Lung (tissue), 12 donors: ENCODE data around the gene THSD7A. TPM values are rescaled to one million over a fixed set of nuclear protein-coding genes. Genes with fewer than 3 reads are reported as not detected.
A peak's percentile ranks its signal among the peaks of the same experiment; 100 is the strongest.

Experiments
- ATAC-seq: fragments of 200-7000 bp; cut with Tn5 transposase; one replicate; pipeline ENCODE4 v1.9.1; 2020; ENCODE audit warnings: moderate number of reproducible peaks; ENCODE audit not compliant: insufficient read depth, low FRiP score
- DNase-seq, 3 donors: peaks; one replicate each; pipeline ENCODE4 v3.0.0-alpha.2; 2013 to 2017
- H3K27ac ChIP-seq, 2 donors: one replicate each; pipeline ENCODE4 v1.5.1; 2013; ENCODE audit warnings: mild to moderate bottlenecking in 2 of 2, moderate library complexity in 2 of 2, control low read depth in 1 of 2, inconsistent platforms in 1 of 2, low read depth in 1 of 2, low read length in 1 of 2
- H3K27me3 ChIP-seq, 3 donors: one replicate each; pipeline ENCODE4 v1.5.1; 2013; ENCODE audit warnings: low read length in 2 of 3; ENCODE audit not compliant: control insufficient read depth in 3 of 3, insufficient read depth in 3 of 3
- H3K36me3 ChIP-seq, 4 donors: one replicate each; pipeline ENCODE4 v1.5.1; 2013; ENCODE audit warnings: low read length in 4 of 4, mild to moderate bottlenecking in 1 of 4, moderate library complexity in 1 of 4; ENCODE audit not compliant: control insufficient read depth in 4 of 4, insufficient read depth in 4 of 4
- H3K4me1 ChIP-seq, 5 donors: one replicate each; pipeline ENCODE4 v1.5.1; 2013; ENCODE audit warnings: low read length in 5 of 5, mild to moderate bottlenecking in 2 of 5, moderate library complexity in 1 of 5; ENCODE audit not compliant: control insufficient read depth in 5 of 5, insufficient read depth in 5 of 5
- H3K4me3 ChIP-seq: one replicate; pipeline ENCODE4 v1.5.1; 2013; ENCODE audit warnings: mild to moderate bottlenecking, control low read depth, moderate library complexity
- H3K9ac ChIP-seq, 2 donors: one replicate each; pipeline ENCODE4 v1.5.1; 2013; ENCODE audit warnings: low read length in 2 of 2, control low read depth in 1 of 2; ENCODE audit not compliant: insufficient read depth in 1 of 2
- H3K9me3 ChIP-seq, 4 donors: one replicate each; pipeline ENCODE4 v1.5.1; 2013; ENCODE audit warnings: low read length in 3 of 4, mild to moderate bottlenecking in 1 of 4, moderate library complexity in 1 of 4; ENCODE audit not compliant: control insufficient read depth in 4 of 4, insufficient read depth in 3 of 4
- WGBS, 2 donors: extraction: QIAGEN DNeasy Blood & Tissue Kit; methylation state at CpG; one replicate each; pipeline ENCODE4 v1.1.7; 2013; 5-methylcytosine and 5-hydroxymethylcytosine counted together
- polyA plus RNA-seq, 2 donors: library from polyadenylated mRNA; stranded (reverse); fragments of 200-250 nt; gene quantifications; one replicate each; pipeline ENCODE4 v1.2.1, GENCODE V29; 2013
- total RNA-seq, 2 donors: library from RNA; depleted of rRNA in 1 of 2; stranded (reverse); fragments of >200 nt in 1 of 2; gene quantifications; one replicate each; pipeline ENCODE4 v1.2.1, GENCODE V29; 2014 to 2021
- TF ChIP-seq, protein P1 (sequence below): IDR thresholded peaks from 2 replicates; pipeline ENCODE4 v1.5.1; 2012; ENCODE audit warnings: mild to moderate bottlenecking; ENCODE audit errors: control extremely low read depth, extremely low read depth
- donor health status: control.
- donor health status: control.
- donor health status: Bipolar disorder and iron deficiency.
- donor health status: healthy.
- donor health status: DM: yes; HTN: yes; CAD: no.

The THSD7A gene
- total and polyA plus RNA-seq, 4 donors = 0.53 to 12.1 (median 4.5) TPM

GRCh38 chr7:11458736-11459483, 373.1 kb downstream of the THSD7A start:
- ATAC-seq (peak; percentile 58), DNase-seq (peak in 1 of 3 donors; percentile 63)
- Histone ChIP-seq H3K4me3 (no peak overlapping the region), H3K27ac (peak overlapping the region; percentile 17 to 53), H3K27me3 (no peaks in the 10 kb centered on the region), H3K36me3 (peaks cover 0 to 5% (median 0%) of the 10 kb centered on the region in 4 donors), H3K9ac (no peak overlapping the region), H3K9me3 (no peaks in the 10 kb centered on the region), H3K4me1 (peaks cover 0 to 2% (median 0%) of the 10 kb centered on the region in 5 donors)
- TF ChIP-seq, protein P1, sequence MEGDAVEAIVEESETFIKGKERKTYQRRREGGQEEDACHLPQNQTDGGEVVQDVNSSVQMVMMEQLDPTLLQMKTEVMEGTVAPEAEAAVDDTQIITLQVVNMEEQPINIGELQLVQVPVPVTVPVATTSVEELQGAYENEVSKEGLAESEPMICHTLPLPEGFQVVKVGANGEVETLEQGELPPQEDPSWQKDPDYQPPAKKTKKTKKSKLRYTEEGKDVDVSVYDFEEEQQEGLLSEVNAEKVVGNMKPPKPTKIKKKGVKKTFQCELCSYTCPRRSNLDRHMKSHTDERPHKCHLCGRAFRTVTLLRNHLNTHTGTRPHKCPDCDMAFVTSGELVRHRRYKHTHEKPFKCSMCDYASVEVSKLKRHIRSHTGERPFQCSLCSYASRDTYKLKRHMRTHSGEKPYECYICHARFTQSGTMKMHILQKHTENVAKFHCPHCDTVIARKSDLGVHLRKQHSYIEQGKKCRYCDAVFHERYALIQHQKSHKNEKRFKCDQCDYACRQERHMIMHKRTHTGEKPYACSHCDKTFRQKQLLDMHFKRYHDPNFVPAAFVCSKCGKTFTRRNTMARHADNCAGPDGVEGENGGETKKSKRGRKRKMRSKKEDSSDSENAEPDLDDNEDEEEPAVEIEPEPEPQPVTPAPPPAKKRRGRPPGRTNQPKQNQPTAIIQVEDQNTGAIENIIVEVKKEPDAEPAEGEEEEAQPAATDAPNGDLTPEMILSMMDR = no peak
- WGBS, 2 donors = 53 to 56% methylated on average over 5 of the region's 5 CpGs

DNA sequence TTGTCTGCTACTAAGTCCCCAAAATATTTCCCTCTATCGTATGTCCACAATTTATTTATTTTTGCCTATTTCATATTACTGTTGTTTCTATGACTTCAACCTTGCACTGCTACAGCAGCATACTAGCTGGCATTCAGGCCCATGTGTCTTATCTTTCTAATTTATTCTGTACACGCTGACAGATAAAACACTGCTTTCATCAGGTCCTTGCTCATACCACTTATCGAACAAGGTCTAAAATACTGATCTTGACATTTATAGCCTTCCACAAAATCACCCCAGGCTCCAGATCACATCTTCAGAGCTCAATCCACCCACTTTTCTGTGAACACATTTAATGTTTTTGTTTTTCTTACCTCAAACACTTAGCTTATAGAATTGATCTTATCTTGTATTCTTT, 374.6 kb downstream of the THSD7A start:
- Histone ChIP-seq H3K9me3 (no peaks in the 10 kb centered on the region), H3K27me3 (no peaks in the 10 kb centered on the region), H3K36me3 (peaks cover 0 to 5% (median 0%) of the 10 kb centered on the region in 4 donors), H3K4me1 (peaks cover 0 to 10% (median 2%) of the 10 kb centered on the region in 5 donors), H3K4me3 (no peak overlapping the region), H3K27ac (no peak overlapping the region), H3K9ac (no peak overlapping the region)
- 77 to 93% methylated on average over 3 of the region's 3 CpGs for WGBS, 2 donors
- no peak for ATAC-seq
- DNase-seq = no peak
- TF ChIP-seq, protein P1 = no peak

GRCh38 chr7:11456574-11456973, 375.4 kb downstream of the THSD7A start:
- TF ChIP-seq, protein P1 = no peak
- H3K27me3 ChIP-seq = no peaks in the 10 kb centered on the region
- no peak overlapping the region for H3K4me3 ChIP-seq
- no peak for DNase-seq
- H3K9ac ChIP-seq = no peak overlapping the region
- no peak overlapping the region for H3K27ac ChIP-seq
- H3K36me3 ChIP-seq = peaks cover 0 to 5% (median 0%) of the 10 kb centered on the region in 4 donors
- no peaks in the 10 kb centered on the region for H3K9me3 ChIP-seq
- peaks cover 0 to 19% (median 8%) of the 10 kb centered on the region in 5 donors for H3K4me1 ChIP-seq
- WGBS, 2 donors = 97 to 99% methylated on average over 1 of the region's 1 CpG
- ATAC-seq = no peak

DNA sequence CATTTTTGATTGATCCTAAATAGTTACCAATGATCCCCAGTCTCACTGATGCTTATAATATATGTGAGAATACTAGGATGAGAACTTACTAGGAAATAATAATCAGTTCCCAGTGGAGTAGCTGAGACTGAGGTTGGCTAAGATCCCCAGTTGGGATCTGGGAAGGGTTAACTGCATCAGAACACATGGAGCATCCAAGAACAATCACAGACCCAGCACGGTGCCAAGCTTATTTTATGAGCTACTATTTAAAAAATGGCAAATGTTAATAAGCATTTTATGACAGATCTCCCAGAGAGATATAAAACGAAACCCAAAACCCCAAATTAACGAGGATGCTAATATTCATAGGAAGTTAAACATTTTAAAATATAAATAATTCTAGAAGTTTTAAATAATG, 379.5 kb downstream of the THSD7A start:
- no peaks in the 10 kb centered on the region for H3K9me3 ChIP-seq
- no peak overlapping the region for H3K27ac ChIP-seq
- H3K36me3 ChIP-seq = no peaks in the 10 kb centered on the region
- TF ChIP-seq, protein P1 = no peak
- H3K4me1 ChIP-seq = peaks cover 0 to 45% (median 9%) of the 10 kb centered on the region in 5 donors
- no peak overlapping the region for H3K4me3 ChIP-seq
- no peak for ATAC-seq
- no peak overlapping the region for H3K9ac ChIP-seq
- H3K27me3 ChIP-seq = no peaks in the 10 kb centered on the region
- 63 to 71% methylated on average over 3 of the region's 3 CpGs for WGBS, 2 donors
- DNase-seq = peak; percentile 41 to 83 (median 78)
